Astrocyte of the spinal cord (primary cell): ENCODE measurements around the gene GPSM1.

ENCODE experiments used
- DNase-seq: peaks from one replicate; pipeline ENCODE4 v3.0.0; 2011; ENCODE audit warnings: low read depth, low spot score
- H3K4me3 ChIP-seq: 2 replicates; pipeline ENCODE4 v1.5.1; 2011; ENCODE audit warnings: low read depth, mild to moderate bottlenecking, low read length, moderate library complexity
- in situ Hi-C: cut with HindIII; loops from 2 replicates; pipeline ENCODE4 v1.10.0; 2017; ENCODE audit warnings: low sequenced_read_pairs
- TF ChIP-seq, protein P1 (sequence below): IDR thresholded peaks from 2 replicates; pipeline ENCODE4 v1.5.1; 2012; ENCODE audit warnings: low read depth, mild to moderate bottlenecking, low read length, inconsistent platforms

The GPSM1 gene

GRCh38 chr9:136342181-136343120 lies 15.1 kb downstream of the GPSM1 start:
- H3K4me3 ChIP-seq: no peak overlapping the region
- TF ChIP-seq, protein P1, sequence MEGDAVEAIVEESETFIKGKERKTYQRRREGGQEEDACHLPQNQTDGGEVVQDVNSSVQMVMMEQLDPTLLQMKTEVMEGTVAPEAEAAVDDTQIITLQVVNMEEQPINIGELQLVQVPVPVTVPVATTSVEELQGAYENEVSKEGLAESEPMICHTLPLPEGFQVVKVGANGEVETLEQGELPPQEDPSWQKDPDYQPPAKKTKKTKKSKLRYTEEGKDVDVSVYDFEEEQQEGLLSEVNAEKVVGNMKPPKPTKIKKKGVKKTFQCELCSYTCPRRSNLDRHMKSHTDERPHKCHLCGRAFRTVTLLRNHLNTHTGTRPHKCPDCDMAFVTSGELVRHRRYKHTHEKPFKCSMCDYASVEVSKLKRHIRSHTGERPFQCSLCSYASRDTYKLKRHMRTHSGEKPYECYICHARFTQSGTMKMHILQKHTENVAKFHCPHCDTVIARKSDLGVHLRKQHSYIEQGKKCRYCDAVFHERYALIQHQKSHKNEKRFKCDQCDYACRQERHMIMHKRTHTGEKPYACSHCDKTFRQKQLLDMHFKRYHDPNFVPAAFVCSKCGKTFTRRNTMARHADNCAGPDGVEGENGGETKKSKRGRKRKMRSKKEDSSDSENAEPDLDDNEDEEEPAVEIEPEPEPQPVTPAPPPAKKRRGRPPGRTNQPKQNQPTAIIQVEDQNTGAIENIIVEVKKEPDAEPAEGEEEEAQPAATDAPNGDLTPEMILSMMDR: no peak
- peak; percentile 71 for DNase-seq
- in situ Hi-C loops: no loop called here

DNA sequence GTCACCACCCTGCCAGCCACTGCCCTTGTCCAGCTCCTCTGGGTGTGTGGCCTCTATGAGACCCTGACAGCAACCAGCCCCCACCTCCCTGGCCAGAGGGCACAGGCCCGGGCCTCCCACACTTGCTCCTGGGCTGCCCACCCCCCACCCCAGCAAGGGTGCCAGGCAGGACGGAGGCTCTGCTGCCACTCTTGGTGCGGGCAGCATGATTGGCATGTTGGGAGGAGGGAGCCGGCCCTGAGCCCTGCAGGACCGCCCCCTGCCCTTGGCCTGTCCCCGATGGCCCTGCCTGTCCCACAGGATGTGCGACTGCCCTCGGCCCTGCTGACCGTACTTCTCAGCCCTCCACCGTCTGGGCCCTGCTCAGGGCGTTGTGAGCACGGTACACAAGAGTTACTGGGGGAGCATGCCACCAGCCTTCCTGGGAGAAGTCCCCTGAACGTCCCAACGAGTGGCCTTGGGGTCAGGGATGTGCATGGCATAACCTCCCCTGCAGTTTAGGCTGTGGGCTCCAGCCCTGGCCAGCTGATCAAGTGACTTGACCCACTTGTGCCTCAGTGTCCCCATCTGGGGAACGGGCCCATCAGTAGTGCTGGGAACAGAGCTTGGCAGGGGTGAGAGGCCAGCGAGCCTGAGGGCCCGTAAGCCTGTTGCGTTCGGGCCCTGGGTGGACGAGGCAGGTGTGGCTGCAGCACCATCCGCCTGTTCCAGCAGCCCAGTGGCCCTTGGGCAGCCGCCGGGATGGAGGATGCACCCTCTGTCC lies 16.0 kb downstream of the GPSM1 start:
- in situ Hi-C loops: no loop called here
- no peak overlapping the region for H3K4me3 ChIP-seq

GRCh38 chr9:136343884-136344269 lies 16.5 kb downstream of the GPSM1 start:
- TF ChIP-seq, protein P1: no peak
- no peak for DNase-seq
- no peak overlapping the region for H3K4me3 ChIP-seq
- in situ Hi-C loops: no loop called here

More for the DNA sequence above, 16.0 kb downstream of the GPSM1 start:
- no peak for DNase-seq
- TF ChIP-seq, protein P1: no peak

- TF ChIP-seq, protein P1: no peak
- in situ Hi-C loops: no loop called here
- no peak overlapping the region for H3K4me3 ChIP-seq
- no peak for DNase-seq
These were observed 17.4 kb downstream of the GPSM1 start for GRCh38 chr9:136344544-136345280.

DNA sequence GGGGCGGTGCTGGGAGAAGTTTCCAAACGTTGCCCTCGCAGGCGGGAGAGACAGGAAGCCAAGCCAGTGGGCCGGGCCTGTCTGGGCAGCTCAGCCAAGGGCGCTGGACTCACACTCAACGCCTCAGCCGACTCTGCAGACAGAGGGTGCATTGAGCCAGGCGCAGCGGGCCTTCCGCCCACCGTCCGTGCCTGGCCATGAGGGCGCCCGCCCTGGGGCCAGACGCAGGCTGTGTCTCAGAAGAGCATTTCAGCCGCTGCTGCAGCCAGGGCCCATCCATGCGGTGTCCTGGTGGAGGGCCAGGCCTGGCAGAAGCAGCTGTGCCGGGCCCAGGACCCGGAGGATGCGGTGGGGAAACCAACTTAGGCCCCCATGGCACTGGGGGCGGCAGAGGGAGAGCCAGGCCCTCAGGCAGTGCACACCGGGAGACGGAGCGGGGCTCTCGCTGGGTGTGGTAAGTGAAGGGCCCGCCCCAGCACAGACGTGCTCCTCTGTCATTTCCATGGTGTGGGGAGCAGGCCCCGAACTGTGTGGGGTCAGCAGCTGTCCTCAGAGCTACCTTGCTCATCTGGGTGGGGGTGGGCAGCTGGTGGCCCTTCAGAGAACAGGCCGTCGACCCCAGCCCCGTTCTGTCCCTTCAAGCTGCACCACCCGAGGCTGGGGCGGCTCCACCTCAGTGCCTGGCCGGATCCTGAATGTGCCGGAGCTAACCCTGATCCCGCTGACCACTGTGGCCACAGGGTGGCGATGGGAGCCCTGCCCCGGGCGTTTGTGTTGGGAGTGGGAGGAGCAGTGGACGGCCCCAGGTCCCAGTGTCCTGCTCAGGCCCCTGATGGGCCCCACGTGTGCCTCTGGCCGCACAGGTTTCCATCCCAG lies 18.2 kb downstream of the GPSM1 start:
- DNase-seq: peak; percentile 38
- TF ChIP-seq, protein P1: peak; percentile 60
- in situ Hi-C loops: no loop called here
- no peak overlapping the region for H3K4me3 ChIP-seq
